ENCODE data around the gene SELENOK. TPM values are rescaled to one million over a fixed set of nuclear protein-coding genes. Genes with fewer than 3 reads are reported as not detected.

SELENOK gene
- total and polyA plus RNA-seq, 12 donors: 90.9 to 243 (median 103) TPM

DNA sequence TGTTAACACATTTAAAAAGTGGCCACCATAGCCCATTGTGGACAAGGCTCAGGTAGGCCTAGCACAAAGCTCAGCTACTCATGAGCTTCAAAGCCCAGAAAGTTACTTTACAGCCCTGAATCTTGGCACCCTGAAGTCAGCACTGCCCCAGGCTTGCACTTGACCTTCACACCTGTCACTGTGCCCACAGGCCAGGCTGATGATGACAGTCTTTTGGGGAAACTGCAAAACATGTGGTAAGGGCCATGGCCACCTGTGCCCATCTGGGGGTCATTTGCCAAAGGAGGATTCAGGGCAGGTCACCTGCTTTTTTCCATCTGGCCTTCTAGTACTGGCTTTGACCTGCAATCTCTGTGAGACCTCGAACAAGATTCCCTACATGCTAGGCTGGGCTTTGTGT, 56.4 kb downstream of the SELENOK start:
- Histone ChIP-seq H3K36me3 (no peaks in the 10 kb centered on the region), H3K4me3 (no peak overlapping the region), H3K27ac (no peak overlapping the region), H3K27me3 (no peaks in the 10 kb centered on the region), H3K4me1 (no peaks in the 10 kb centered on the region), H3K9me3 (no peaks in the 10 kb centered on the region)
- DNase-seq (no peak), ATAC-seq (no peak)
- TF ChIP-seq CTCF (IDR thresholded peaks at IDR 0.05): no peak
- 60 to 96% methylated on average over 1 of the region's 1 CpG for WGBS, 2 donors
- intact Hi-C loops (cut with DNase I): no loop called here

- 87 to 94% methylated on average over 6 of the region's 6 CpGs for WGBS, 2 donors
Measured at GRCh38 chr3:53834429-53835095, 57.1 kb downstream of the SELENOK start.

More at GRCh38 chr3:53834429-53835095, 57.1 kb downstream of the SELENOK start:
- no peak for TF ChIP-seq CTCF (IDR thresholded peaks at IDR 0.05)
- Histone ChIP-seq H3K4me3 (no peak overlapping the region), H3K27ac (no peak overlapping the region), H3K36me3 (no peaks in the 10 kb centered on the region), H3K4me1 (no peaks in the 10 kb centered on the region), H3K27me3 (no peaks in the 10 kb centered on the region), H3K9me3 (no peaks in the 10 kb centered on the region)
- ATAC-seq: no peak
- DNase-seq: no peak
- intact Hi-C loops (cut with DNase I): no loop called here

Other genes with a start within 250 kb of the SELENOK start
- gene CHDH, start 45.4 kb downstream of the SELENOK start, total RNA-seq: 10 to 100 TPM in 2 of 10 donors, 1 to 10 TPM in 8; 1.1 to 17.5 (median 2.8) TPM
- 1 to 10 TPM in 1 of 2 donors, under 1 TPM in 1; 0.29 to 1.7 TPM for gene CHDH, start 45.4 kb downstream of the SELENOK start, polyA plus RNA-seq
- gene IL17RB, start 45.3 kb downstream of the SELENOK start, total RNA-seq: 1 to 10 TPM in 3 of 10 donors, under 1 TPM in 5, not detected in 2; 0.16 to 7.7 (median 0.67) TPM
- 1 to 10 TPM in 1 of 2 donors, under 1 TPM in 1; 0.20 to 2.1 TPM for gene IL17RB, start 45.3 kb downstream of the SELENOK start, polyA plus RNA-seq
- 10 to 100 TPM; 24.1 to 48.4 (median 42.3) TPM for gene ACTR8, start 9.7 kb downstream of the SELENOK start, total RNA-seq
- gene ACTR8, start 9.7 kb downstream of the SELENOK start, polyA plus RNA-seq: 10 to 100 TPM; 10.8 to 14.2 TPM
- gene CACNA2D3, start 230.7 kb upstream of the SELENOK start, total RNA-seq: 10 to 100 TPM; 12.5 to 43.5 (median 20.4) TPM
- gene CACNA2D3, start 230.7 kb upstream of the SELENOK start, polyA plus RNA-seq: 10 to 100 TPM in 1 of 2 donors, under 1 TPM in 1; 0.51 to 11.7 TPM

All from heart right ventricle (tissue), 16 donors.